ENCODE results near the gene SNX10. TPM values are rescaled to one million over a fixed set of nuclear protein-coding genes. Genes with fewer than 3 reads are reported as not detected.

Gene SNX10
- total RNA-seq, 1 donor from 2014 or later, result 23.6 TPM

DNA sequence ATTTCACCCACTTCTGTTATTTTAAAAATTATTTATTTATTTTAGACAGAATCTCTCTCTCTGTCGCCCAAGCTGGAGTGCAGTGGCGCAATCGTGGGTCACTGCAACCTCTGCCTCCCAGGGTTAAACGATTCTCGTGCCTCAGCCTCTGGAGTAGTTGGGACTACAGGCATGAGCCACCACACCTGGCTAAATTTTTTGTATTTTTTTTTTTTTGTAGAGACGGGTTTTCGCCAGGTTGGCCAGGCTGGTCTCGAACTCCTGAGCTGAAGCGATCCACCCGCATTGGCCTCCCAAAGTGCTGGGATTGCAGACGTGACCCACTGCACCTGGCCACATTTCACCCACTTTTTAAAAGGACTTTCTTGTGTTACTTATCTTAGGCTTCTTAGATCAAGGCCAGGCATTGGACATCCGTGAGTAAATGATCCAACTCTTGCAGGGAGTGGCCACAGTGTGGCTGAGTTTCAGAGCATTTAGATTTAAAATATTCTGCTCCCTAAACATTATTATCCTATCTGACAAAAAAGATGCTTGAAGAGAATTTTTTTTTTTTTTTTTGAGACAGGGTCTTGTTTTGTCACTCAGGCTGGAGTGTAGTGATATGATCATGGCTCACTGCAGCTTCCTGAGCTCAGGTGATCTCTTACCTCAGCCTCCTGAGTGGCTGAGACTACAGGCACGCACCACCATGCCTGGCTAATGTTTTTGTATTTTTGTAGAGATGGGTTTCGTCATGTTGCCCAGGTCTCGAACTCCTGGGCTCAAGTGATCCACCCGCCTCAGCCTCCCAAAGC, 14.4 kb downstream of the SNX10 start:
- DNase-seq (ENCODE audit: low read depth), result no peak
- TF ChIP-seq, protein P1, sequence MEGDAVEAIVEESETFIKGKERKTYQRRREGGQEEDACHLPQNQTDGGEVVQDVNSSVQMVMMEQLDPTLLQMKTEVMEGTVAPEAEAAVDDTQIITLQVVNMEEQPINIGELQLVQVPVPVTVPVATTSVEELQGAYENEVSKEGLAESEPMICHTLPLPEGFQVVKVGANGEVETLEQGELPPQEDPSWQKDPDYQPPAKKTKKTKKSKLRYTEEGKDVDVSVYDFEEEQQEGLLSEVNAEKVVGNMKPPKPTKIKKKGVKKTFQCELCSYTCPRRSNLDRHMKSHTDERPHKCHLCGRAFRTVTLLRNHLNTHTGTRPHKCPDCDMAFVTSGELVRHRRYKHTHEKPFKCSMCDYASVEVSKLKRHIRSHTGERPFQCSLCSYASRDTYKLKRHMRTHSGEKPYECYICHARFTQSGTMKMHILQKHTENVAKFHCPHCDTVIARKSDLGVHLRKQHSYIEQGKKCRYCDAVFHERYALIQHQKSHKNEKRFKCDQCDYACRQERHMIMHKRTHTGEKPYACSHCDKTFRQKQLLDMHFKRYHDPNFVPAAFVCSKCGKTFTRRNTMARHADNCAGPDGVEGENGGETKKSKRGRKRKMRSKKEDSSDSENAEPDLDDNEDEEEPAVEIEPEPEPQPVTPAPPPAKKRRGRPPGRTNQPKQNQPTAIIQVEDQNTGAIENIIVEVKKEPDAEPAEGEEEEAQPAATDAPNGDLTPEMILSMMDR (IDR thresholded peaks at IDR 0.05; ENCODE audit: insufficient read depth, low read length, poor library complexity, severe bottlenecking), result no peak
- H3K4me3 ChIP-seq (ENCODE audit: low read depth, low read length), result no peak overlapping the region
- H3K27me3 ChIP-seq (ENCODE audit: control insufficient read depth, insufficient read depth, low read length), result no peaks in the 10 kb centered on the region
- no peaks in the 10 kb centered on the region for H3K36me3 ChIP-seq (ENCODE audit: control insufficient read depth, insufficient read depth, low read length)

GRCh38 chr7:26306790-26307189, 15.1 kb downstream of the SNX10 start:
- no peak overlapping the region for H3K4me3 ChIP-seq (ENCODE audit: low read depth, low read length)
- no peaks in the 10 kb centered on the region for H3K36me3 ChIP-seq (ENCODE audit: control insufficient read depth, insufficient read depth, low read length)
- no peaks in the 10 kb centered on the region for H3K27me3 ChIP-seq (ENCODE audit: control insufficient read depth, insufficient read depth, low read length)
- TF ChIP-seq, protein P1 (IDR thresholded peaks at IDR 0.05; ENCODE audit: insufficient read depth, low read length, poor library complexity, severe bottlenecking), result no peak
- no peak for DNase-seq (ENCODE audit: low read depth)

GRCh38 chr7:26307226-26307625, 15.6 kb downstream of the SNX10 start:
- Histone ChIP-seq H3K27me3 (ENCODE audit: control insufficient read depth, insufficient read depth, low read length) (no peaks in the 10 kb centered on the region), H3K4me3 (ENCODE audit: low read depth, low read length) (no peak overlapping the region), H3K36me3 (ENCODE audit: control insufficient read depth, insufficient read depth, low read length) (no peaks in the 10 kb centered on the region)
- TF ChIP-seq, protein P1 (IDR thresholded peaks at IDR 0.05; ENCODE audit: insufficient read depth, low read length, poor library complexity, severe bottlenecking), result no peak
- DNase-seq (ENCODE audit: low read depth), result peak; percentile 38

DNA sequence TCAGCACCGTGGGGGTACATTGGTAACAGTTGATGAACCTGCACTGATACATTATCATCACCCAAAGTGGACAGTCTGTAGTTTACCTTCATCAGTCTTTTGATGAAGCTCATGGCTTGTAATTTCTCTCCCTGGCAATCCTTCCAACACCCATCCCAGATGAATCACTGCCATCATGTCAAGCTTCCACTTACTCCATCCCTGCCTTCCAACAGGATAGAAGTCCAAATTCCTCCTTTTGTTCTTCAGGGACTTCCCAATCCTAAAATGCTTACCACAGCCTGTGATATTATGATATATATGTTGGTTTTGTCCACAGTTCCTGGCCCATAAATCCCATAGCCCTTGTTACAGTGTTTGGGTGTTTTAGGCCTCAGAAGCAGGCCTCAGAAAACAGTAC, 16.1 kb downstream of the SNX10 start:
- Histone ChIP-seq H3K27me3 (ENCODE audit: control insufficient read depth, insufficient read depth, low read length) (no peaks in the 10 kb centered on the region), H3K4me3 (ENCODE audit: low read depth, low read length) (no peak overlapping the region), H3K36me3 (ENCODE audit: control insufficient read depth, insufficient read depth, low read length) (no peaks in the 10 kb centered on the region)
- TF ChIP-seq, protein P1 (IDR thresholded peaks at IDR 0.05; ENCODE audit: insufficient read depth, low read length, poor library complexity, severe bottlenecking), result no peak
- no peak for DNase-seq (ENCODE audit: low read depth)

- Histone ChIP-seq H3K4me3 (ENCODE audit: low read depth, low read length) (no peak overlapping the region), H3K27me3 (ENCODE audit: control insufficient read depth, insufficient read depth, low read length) (no peaks in the 10 kb centered on the region), H3K36me3 (ENCODE audit: control insufficient read depth, insufficient read depth, low read length) (no peaks in the 10 kb centered on the region)
- TF ChIP-seq, protein P1 (IDR thresholded peaks at IDR 0.05; ENCODE audit: insufficient read depth, low read length, poor library complexity, severe bottlenecking), result no peak
- no peak for DNase-seq (ENCODE audit: low read depth)
Observed at GRCh38 chr7:26308551-26308950, 16.9 kb downstream of the SNX10 start.

GRCh38 chr7:26309089-26309488, 17.4 kb downstream of the SNX10 start:
- Histone ChIP-seq H3K4me3 (ENCODE audit: low read depth, low read length) (no peak overlapping the region), H3K27me3 (ENCODE audit: control insufficient read depth, insufficient read depth, low read length) (no peaks in the 10 kb centered on the region), H3K36me3 (ENCODE audit: control insufficient read depth, insufficient read depth, low read length) (no peaks in the 10 kb centered on the region)
- no peak for DNase-seq (ENCODE audit: low read depth)
- TF ChIP-seq, protein P1 (IDR thresholded peaks at IDR 0.05; ENCODE audit: insufficient read depth, low read length, poor library complexity, severe bottlenecking), result no peak
